PC-9 (cell line): ENCODE results near the gene DYSF.

Experiments used
- CTCF ChIP-seq: fragments of 200-600 bp; sonication (generic); conservative IDR thresholded peaks from 2 replicates; pipeline ENCODE4 v1.6.1; 2017; ENCODE audit warnings: mixed run types, antibody characterized with exemption, mild to moderate bottlenecking, moderate library complexity
- EZH2 ChIP-seq: fragments of 200-600 bp; sonication (generic); IDR thresholded peaks from 2 replicates; pipeline ENCODE4 v1.8.0; 2017; ENCODE audit warnings: antibody characterized with exemption, low read depth

GRCh38 chr2:71684226-71685072, 231.1 kb downstream of the DYSF start:
- no peak for TF ChIP-seq CTCF
- TF ChIP-seq EZH2 = no peak
